Hepatocyte (in vitro differentiated cells): Measurements from ENCODE around the gene FABP3. TPM values are rescaled to one million over a fixed set of nuclear protein-coding genes. Genes with fewer than 3 reads are reported as not detected.
A peak's percentile ranks its signal among the peaks of the same experiment; 100 is the strongest.

Experiments
- DNase-seq: peaks from one replicate; pipeline ENCODE4 v3.0.0-alpha.2; 2016; ENCODE audit warnings: low spot score
- H2AFZ ChIP-seq: fragments of 200-600 bp; sonication (generic); 2 replicates; pipeline ENCODE4 v1.6.0; 2016; ENCODE audit warnings: antibody characterized with exemption, mild to moderate bottlenecking
- H3K27ac ChIP-seq: fragments of 200-600 bp; sonication (generic); 2 replicates; pipeline ENCODE4 v1.5.1; 2016; ENCODE audit warnings: mild to moderate bottlenecking
- H3K27me3 ChIP-seq: fragments of 200-600 bp; sonication (generic); 2 replicates; pipeline ENCODE4 v1.6.1; 2016
- H3K36me3 ChIP-seq: fragments of 200-600 bp; sonication (generic); replicated peaks from 2 replicates; pipeline ENCODE4 v1.5.1; 2016; ENCODE audit warnings: low read depth; ENCODE audit not compliant: insufficient read depth
- H3K4me1 ChIP-seq: fragments of 200-600 bp; sonication (generic); 2 replicates; pipeline ENCODE4 v1.5.1; 2016; ENCODE audit warnings: mild to moderate bottlenecking, moderate library complexity; ENCODE audit not compliant: insufficient read depth
- H3K4me2 ChIP-seq: fragments of 200-600 bp; sonication (generic); 2 replicates; pipeline ENCODE4 v1.6.0; 2016
- H3K4me3 ChIP-seq: fragments of 200-600 bp; sonication (generic); 2 replicates; pipeline ENCODE4 v1.5.1; 2016; ENCODE audit warnings: mild to moderate bottlenecking
- H3K79me2 ChIP-seq: fragments of 200-600 bp; sonication (generic); 2 replicates; pipeline ENCODE4 v1.6.0; 2017; ENCODE audit warnings: mild to moderate bottlenecking
- H3K9me2 ChIP-seq: fragments of 200-600 bp; sonication (generic); replicated peaks from 2 replicates; pipeline ENCODE4 v1.6.0; 2017; ENCODE audit warnings: mild to moderate bottlenecking; ENCODE audit not compliant: insufficient read depth
- H3K9me3 ChIP-seq: fragments of 200-600 bp; sonication (generic); 2 replicates; pipeline ENCODE4 v1.5.1; 2016; ENCODE audit warnings: low read depth, mild to moderate bottlenecking
- H4K20me1 ChIP-seq: fragments of 200-600 bp; sonication (generic); 2 replicates; pipeline ENCODE4 v1.6.0; 2016; ENCODE audit warnings: mild to moderate bottlenecking; ENCODE audit not compliant: insufficient read depth, poor library complexity, severe bottlenecking
- EZH2 ChIP-seq: fragments of 200-600 bp; sonication (generic); IDR thresholded peaks from 2 replicates; pipeline ENCODE4 v1.6.1; 2016; ENCODE audit warnings: antibody characterized with exemption, mild to moderate bottlenecking, borderline replicate concordance
- EZH2phosphoT487 ChIP-seq: fragments of 200-600 bp; sonication (generic); IDR thresholded peaks from one replicate; pipeline ENCODE4 v1.6.1; 2018; ENCODE audit warnings: antibody characterized with exemption, mild to moderate bottlenecking, low read depth, moderate library complexity; ENCODE audit not compliant: unreplicated experiment, severe bottlenecking
- WGBS: methylation state at CpG from one replicate; pipeline ENCODE4 v1.1.6; 2016; ENCODE audit warnings: low lambda C conversion rate; ENCODE audit errors: missing lambda C conversion rate; 5-methylcytosine and 5-hydroxymethylcytosine counted together
- polyA plus RNA-seq: library from polyadenylated mRNA; unstranded; fragments of >200 nt; fragmentation: Nextera tagmentation; extraction: Ambion mirVana; gene quantifications from 2 replicates; pipeline ENCODE4 v1.2.1, GENCODE V29; 2016
- total RNA-seq: library from RNA; depleted of rRNA; stranded (reverse); fragments of >200 nt; gene quantifications from 2 replicates; pipeline ENCODE4 v1.2.3, GENCODE V29; 2014
- TF ChIP-seq, protein P1 (sequence below): fragments of 200-600 bp; sonication (generic); IDR thresholded peaks from 2 replicates; pipeline ENCODE4 v1.5.1; 2016; ENCODE audit warnings: antibody characterized with exemption, mild to moderate bottlenecking; ENCODE audit not compliant: poor library complexity

The FABP3 gene
- total and polyA plus RNA-seq, 2 experiments from 2014 or later, result 39.1 to 50.1 TPM

DNA sequence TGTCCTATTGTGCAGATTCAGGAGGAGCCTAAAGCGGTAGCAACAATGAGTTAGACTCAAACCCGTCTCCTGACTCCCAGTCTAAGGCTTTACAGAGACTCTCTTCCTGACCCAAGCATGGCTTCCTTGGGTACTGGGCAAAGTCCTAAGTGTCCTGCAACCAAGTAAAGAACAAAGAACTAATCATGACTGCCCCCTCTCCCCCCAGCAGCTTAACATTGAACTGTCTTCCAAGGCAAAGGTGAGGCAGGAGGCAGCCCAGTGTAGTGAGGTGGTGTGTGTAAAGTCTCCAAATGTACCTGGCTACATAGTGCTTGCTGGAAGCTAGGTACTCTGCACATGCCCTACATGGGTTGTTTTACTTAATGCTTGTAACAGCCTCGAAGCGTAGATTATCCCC lies 2.3 kb downstream of the FABP3 start:
- Histone ChIP-seq H3K36me3 (no peaks in the 10 kb centered on the region), H3K4me3 (no peak overlapping the region), H3K9me2 (no peaks in the 10 kb centered on the region), H3K27me3 (no peaks in the 10 kb centered on the region), H4K20me1 (no peaks in the 10 kb centered on the region), H3K4me1 (peaks cover 45% of the 10 kb centered on the region), H3K27ac (no peak overlapping the region), H2AFZ (no peak overlapping the region), H3K9me3 (no peaks in the 10 kb centered on the region), H3K4me2 (no peak overlapping the region), H3K79me2 (no peaks in the 10 kb centered on the region)
- DNase-seq, result no peak
- TF ChIP-seq EZH2 (no peak), EZH2phosphoT487 (no peak)
- TF ChIP-seq, protein P1, sequence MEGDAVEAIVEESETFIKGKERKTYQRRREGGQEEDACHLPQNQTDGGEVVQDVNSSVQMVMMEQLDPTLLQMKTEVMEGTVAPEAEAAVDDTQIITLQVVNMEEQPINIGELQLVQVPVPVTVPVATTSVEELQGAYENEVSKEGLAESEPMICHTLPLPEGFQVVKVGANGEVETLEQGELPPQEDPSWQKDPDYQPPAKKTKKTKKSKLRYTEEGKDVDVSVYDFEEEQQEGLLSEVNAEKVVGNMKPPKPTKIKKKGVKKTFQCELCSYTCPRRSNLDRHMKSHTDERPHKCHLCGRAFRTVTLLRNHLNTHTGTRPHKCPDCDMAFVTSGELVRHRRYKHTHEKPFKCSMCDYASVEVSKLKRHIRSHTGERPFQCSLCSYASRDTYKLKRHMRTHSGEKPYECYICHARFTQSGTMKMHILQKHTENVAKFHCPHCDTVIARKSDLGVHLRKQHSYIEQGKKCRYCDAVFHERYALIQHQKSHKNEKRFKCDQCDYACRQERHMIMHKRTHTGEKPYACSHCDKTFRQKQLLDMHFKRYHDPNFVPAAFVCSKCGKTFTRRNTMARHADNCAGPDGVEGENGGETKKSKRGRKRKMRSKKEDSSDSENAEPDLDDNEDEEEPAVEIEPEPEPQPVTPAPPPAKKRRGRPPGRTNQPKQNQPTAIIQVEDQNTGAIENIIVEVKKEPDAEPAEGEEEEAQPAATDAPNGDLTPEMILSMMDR, result no peak
- 95% methylated on average over 4 of the region's 4 CpGs for WGBS

DNA sequence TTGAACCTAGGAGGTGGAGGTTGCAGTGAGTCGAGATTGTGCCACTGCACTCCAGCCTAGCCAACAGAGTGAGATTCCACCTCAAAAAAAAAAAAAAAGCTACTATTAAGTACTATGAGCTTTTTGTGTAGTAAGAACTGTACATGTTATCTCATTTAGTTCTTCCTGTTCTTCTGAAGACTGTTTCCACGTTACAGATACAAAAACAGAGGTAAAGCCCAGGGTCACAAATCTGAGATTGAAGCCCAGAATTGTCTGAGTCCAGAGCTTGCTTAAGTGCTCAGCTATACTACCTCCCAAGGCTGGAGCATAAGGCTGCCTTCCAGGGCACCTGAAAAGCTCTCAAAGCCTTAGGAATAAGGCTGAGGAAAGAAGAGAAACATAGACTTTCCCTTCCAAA lies 2.9 kb downstream of the FABP3 start:
- Histone ChIP-seq H4K20me1 (no peaks in the 10 kb centered on the region), H3K4me3 (no peak overlapping the region), H3K4me2 (peak overlapping the region; percentile 8), H3K36me3 (no peaks in the 10 kb centered on the region), H3K79me2 (no peaks in the 10 kb centered on the region), H3K9me3 (no peaks in the 10 kb centered on the region), H3K4me1 (peaks cover 45% of the 10 kb centered on the region), H3K9me2 (no peaks in the 10 kb centered on the region), H2AFZ (no peak overlapping the region), H3K27ac (no peak overlapping the region), H3K27me3 (no peaks in the 10 kb centered on the region)
- WGBS, result 79% methylated on average over 2 of the region's 2 CpGs
- DNase-seq, result no peak
- TF ChIP-seq, protein P1, result no peak
- TF ChIP-seq EZH2phosphoT487, result no peak
- TF ChIP-seq EZH2, result no peak

DNA sequence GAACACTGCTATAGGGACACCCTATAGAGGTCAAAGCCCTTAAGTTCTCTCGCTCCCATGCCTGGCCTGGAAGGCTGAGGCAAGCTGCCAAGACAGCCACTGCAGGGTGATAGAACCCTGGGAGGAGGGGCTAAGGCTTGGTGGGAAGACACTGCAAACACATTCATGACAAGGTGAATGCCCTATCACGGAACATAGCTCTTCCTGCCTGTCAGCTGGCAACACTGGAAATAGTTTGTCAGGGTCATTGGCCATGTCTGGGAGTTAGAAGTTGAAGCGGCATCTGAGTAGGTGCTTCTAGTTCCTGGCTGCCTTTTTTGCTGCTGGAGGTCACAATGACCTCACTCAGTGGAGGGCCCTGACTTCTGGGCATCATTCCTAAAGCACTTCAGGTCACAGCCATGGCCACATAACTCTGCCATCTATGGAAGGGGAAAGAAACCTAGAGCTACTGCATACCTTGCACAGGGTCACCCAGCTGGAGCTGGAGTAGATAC lies 4.2 kb downstream of the FABP3 start:
- no peak overlapping the region for H3K27ac ChIP-seq
- 96% methylated on average over 3 of the region's 3 CpGs for WGBS
- no peaks in the 10 kb centered on the region for H3K79me2 ChIP-seq
- no peaks in the 10 kb centered on the region for H3K27me3 ChIP-seq
- no peak overlapping the region for H3K4me2 ChIP-seq
- TF ChIP-seq, protein P1, result no peak
- TF ChIP-seq EZH2 (no peak), EZH2phosphoT487 (no peak)
- H3K9me3 ChIP-seq, result no peaks in the 10 kb centered on the region
- H3K4me3 ChIP-seq, result no peak overlapping the region
- H2AFZ ChIP-seq, result no peak overlapping the region
- H3K9me2 ChIP-seq, result no peaks in the 10 kb centered on the region
- no peaks in the 10 kb centered on the region for H3K36me3 ChIP-seq
- DNase-seq, result no peak
- H3K4me1 ChIP-seq, result peaks cover 32% of the 10 kb centered on the region
- H4K20me1 ChIP-seq, result no peaks in the 10 kb centered on the region

DNA sequence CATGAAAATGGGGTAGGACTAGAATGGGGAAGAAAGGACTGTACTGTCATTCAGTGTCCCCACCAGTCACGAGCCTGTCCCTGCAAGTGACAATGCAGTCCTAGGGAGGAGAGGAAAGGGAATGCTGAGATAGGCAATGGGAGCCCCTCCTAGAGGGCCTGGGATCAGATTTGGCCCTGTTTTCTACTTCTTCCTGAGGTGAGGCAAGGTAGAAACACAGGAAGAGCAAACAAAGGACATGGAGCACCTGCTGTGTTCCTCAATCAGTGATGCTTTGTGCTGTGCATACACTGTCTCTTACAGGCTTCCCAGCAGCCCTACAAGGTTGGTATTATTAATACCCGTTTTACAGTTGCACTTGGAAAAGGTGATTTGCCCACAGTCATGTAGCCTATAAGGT lies 6.1 kb downstream of the FABP3 start:
- peaks cover 17% of the 10 kb centered on the region for H3K4me1 ChIP-seq
- H2AFZ ChIP-seq, result no peak overlapping the region
- no peak overlapping the region for H3K27ac ChIP-seq
- H3K9me3 ChIP-seq, result no peaks in the 10 kb centered on the region
- H4K20me1 ChIP-seq, result no peaks in the 10 kb centered on the region
- no peaks in the 10 kb centered on the region for H3K9me2 ChIP-seq
- no peaks in the 10 kb centered on the region for H3K27me3 ChIP-seq
- no peak for TF ChIP-seq EZH2phosphoT487
- TF ChIP-seq, protein P1, result no peak
- no peak for TF ChIP-seq EZH2
- DNase-seq, result no peak
- H3K79me2 ChIP-seq, result no peaks in the 10 kb centered on the region
- H3K4me2 ChIP-seq, result no peak overlapping the region
- H3K36me3 ChIP-seq, result no peaks in the 10 kb centered on the region
- H3K4me3 ChIP-seq, result no peak overlapping the region
- 72% methylated on average over 2 of the region's 2 CpGs for WGBS
